Anterior cingulate cortex (tissue), 58 donors: ENCODE results near the gene GALNTL6.
"Not testable (repeated sequence)": the region's sequence is repeated elsewhere in the genome, so short reads cannot be mapped to it uniquely, and the experiment has no call there.

Experiments
- DNase-seq, 58 donors: peaks; one replicate each; lab custom pipeline; 2025; lab: John Stamatoyannopoulos, UW

Gene GALNTL6

DNA sequence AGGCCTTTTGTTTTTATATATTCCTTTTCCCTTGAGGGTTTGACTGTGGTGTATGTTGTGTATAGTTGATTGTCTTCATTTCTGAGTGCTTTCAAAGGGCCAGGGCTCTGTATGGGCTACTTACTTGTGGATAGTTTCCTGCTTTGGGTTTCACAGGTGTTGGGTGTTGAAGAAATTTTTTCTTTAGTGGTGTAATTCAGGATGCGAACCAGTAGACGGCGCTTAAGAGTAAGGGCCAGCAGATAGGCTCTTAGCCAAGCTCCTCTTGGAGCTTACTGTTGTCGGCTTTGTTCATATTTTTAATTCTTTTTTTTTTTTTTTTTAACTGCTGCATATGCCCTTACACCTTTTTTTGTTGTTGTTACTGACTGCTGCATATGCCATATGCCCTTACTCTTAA lies 1079.1 kb downstream of the GALNTL6 start:
- DNase-seq, result no peak

GRCh38 chr4:172895699-172896098 lies 1082.5 kb downstream of the GALNTL6 start:
- no peak for DNase-seq

DNA sequence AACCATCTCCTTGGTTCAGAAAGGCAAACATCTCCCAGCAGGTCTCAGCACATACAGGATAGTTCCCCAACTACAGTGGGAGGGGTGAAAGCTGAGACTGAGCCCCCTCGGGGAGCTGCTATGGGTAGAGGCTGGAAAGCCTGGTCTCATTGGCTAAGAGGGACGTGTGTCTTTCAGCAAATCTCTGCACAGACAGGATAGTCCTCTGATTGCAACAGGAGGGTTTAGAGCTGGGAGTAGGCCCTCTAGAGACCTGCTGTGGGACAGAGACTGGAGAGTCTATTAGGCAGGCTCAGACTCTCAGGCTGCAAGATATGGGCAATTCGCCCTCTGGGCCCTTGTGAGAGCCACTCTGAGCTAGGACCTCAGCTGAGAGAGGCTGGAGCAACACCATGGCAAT lies 1083.8 kb downstream of the GALNTL6 start:
- DNase-seq, result no peak

DNA sequence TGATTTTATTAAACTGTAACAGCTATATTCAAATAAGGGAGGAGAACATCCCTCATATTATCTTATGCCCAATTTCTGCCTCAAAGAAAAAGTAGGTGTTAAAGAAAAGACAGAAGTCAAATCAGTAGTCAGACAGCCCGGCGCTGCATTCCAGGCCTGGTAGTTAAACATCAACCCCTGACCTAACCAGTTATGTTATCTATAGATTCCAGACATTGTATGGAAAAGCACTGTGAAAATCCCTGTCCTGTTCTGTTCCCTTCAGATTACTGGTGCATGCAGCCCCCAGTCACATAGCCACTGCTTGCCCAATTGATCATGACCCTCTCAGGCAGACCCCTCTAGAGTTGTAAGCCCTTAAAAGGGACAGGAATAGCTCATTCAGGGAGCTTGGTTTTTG lies 1085.5 kb downstream of the GALNTL6 start:
- DNase-seq, result no peak

GRCh38 chr4:172899861-172900260 lies 1086.7 kb downstream of the GALNTL6 start:
- DNase-seq, result no peak

DNA sequence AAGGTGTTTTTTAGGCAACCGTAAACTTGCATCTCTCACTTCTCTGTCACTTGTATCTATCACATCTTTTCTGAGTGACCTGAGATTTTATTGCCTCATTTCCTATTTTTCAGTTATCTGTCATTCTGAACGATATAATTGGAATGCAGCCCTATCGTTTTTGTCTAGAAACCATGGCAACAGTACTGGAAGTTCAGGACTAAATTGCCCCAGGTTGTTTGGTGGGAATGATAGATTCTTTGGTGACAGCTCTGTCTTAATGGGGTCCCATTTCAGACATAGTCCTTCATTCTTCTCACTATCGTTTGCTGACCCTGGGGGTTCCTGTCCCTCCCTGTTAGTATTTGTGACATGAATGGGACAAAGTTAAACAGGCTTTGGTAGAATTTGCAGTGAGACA lies 1087.7 kb downstream of the GALNTL6 start:
- no peak for DNase-seq

GRCh38 chr4:172912468-172912867 lies 1099.3 kb downstream of the GALNTL6 start:
- not testable (repeated sequence) for DNase-seq

- DNase-seq, result not testable (repeated sequence)
Observed at GRCh38 chr4:172917403-172917802, 1104.2 kb downstream of the GALNTL6 start.

- DNase-seq, result no peak
Observed at GRCh38 chr4:172919269-172919668, 1106.1 kb downstream of the GALNTL6 start.

- DNase-seq, result no peak
Observed at GRCh38 chr4:172927096-172927814, 1114.1 kb downstream of the GALNTL6 start.

GRCh38 chr4:172928347-172928746 lies 1115.1 kb downstream of the GALNTL6 start:
- no peak for DNase-seq

- DNase-seq, result no peak
Observed at GRCh38 chr4:172938072-172938829, 1125.0 kb downstream of the GALNTL6 start.

- no peak for DNase-seq
Observed at GRCh38 chr4:172938870-172939269, 1125.7 kb downstream of the GALNTL6 start.

- DNase-seq, result no peak
Observed at GRCh38 chr4:172942840-172943239, 1129.6 kb downstream of the GALNTL6 start.

DNA sequence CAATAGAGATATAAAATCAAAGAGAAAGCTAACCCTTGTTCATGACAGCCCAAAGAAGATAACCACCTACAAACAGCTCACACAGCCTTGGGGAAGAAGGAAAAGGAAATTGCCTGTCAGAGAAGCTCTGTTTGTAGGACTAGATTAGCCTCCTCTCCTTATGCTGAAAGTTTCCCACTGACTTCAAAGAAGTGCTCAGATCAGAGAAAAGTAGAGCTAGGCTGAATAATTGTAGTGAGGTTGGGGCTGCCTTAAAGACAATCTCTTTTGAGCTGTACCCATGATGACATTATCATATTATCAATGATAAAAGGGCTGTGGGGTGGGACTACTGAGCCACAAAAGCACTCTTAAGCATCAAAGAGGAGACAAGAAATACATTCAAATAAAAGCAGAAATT lies 1132.4 kb downstream of the GALNTL6 start:
- no peak for DNase-seq

DNA sequence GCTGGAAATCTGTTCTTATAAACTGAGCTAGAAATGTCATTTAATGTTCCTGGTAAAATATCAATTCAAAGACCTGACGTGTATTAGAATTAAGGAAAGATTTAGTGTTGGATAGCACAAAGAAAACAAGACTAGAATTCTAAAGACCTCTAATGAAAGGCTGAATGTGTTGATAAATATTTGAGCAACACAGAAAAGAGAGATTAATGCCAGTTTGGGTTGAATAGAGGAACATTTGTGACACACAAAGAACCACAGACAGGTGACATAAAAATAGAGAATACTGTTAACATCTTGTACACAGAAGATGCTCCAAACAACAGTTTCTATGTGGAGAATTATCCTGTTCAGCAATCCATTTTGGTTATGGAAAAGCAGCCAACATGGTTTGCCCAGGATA lies 1133.3 kb downstream of the GALNTL6 start:
- DNase-seq, result no peak

GRCh38 chr4:172947594-172947993 lies 1134.4 kb downstream of the GALNTL6 start:
- no peak for DNase-seq

GRCh38 chr4:172950990-172951389 lies 1137.8 kb downstream of the GALNTL6 start:
- DNase-seq, result no peak

DNA sequence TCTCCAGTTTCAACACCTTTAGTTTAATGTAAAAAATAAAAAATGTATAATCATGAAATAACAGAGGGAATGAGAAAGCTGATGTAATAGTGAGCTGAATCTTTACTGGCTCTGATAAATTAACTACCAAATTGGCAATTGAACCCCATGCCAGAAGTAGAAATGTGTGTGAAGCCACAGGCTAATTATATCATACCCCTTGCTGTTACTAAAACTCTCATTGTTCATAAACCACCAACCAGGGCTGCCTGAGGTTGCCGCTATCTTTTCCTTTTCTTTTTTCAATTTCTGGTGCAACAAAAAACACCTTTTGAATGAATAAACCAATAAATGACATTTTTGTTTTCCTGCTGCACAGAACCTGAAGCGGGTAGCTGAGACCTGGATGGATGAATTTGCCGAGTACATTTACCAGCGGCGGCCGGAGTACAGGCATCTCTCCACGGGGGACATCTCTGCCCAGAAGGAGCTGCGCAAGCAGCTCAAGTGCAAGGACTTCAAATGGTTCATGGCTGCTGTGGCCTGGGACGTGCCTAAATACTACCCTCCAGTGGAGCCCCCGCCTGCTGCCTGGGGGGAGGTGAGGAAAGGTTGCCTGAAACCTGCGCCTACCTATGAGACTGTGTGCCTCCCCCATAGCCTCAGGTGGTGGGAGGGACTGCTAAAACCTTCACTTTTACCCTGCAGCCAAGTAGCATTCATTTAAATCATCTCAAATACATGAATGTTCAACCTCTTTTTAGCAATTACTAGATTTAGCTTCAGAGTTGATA lies 1138.7 kb downstream of the GALNTL6 start:
- DNase-seq, result no peak

DNA sequence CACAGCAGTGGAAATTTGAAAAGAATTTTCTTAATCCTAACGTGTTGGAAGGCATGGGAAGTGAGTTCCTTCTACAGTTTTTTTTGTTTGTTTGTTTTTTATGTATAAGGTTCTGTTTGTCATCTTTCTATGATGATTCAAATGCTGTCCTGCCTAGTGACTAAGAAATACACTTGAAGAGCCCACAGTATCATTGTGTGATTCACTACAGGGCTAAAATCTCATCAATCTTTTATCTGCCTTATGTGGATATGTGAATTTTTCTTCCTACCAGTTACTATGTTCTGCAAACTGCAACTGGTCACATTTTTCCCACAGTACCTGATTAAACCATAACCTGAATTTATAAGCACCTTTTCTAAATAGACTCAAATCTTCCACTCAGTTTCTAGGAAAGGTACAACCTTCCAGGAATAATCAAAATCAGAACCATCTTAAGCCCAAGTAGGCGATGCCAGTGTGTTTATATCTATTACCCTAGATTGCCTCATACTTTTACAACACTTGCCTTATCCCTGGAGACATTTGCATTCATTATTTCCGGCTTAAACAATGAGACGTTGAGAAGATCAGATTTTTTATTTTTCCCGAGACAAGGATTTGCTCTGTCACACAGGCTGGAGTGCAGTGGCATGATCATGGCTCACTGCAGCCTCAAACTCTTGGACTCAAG lies 1140.8 kb downstream of the GALNTL6 start:
- no peak for DNase-seq

- DNase-seq, result not testable (repeated sequence)
Observed at GRCh38 chr4:172956340-172956739, 1143.1 kb downstream of the GALNTL6 start.
